ENCODE measurements around the gene LRRC8C. TPM values are rescaled to one million over a fixed set of nuclear protein-coding genes. Genes with fewer than 3 reads are reported as not detected.
A peak's percentile ranks its signal among the peaks of the same experiment; 100 is the strongest.

Gene LRRC8C
- total RNA-seq, 2 donors from 2014 or later = 2.0 to 12.4 TPM

- Histone ChIP-seq H3K27ac (no peak overlapping the region), H3K36me3 (no peaks in the 10 kb centered on the region), H3K9me3 (no peaks in the 10 kb centered on the region), H3K4me1 (replicated peaks) (no peaks in the 10 kb centered on the region), H3K4me3 (no peak overlapping the region), H3K27me3 (replicated peaks; ENCODE audit: insufficient read depth) (no peaks in the 10 kb centered on the region)
- TF ChIP-seq POLR2AphosphoS5 (IDR thresholded peaks at IDR 0.05) (peak; percentile 34), POLR2A (IDR thresholded peaks at IDR 0.05) (no peak), CTCF (IDR thresholded peaks at IDR 0.05) (peak; percentile 25 to 86 (median 76))
- intact Hi-C loops (cut with DNase I) = loop anchor here (2.0 kb wide), 1 partner anchor 116 kb away; no protein-coding TSS in a partner anchor
- WGBS = 69% methylated on average over 5 of the region's 5 CpGs
- DNase-seq (ENCODE audit: low spot score) = no peak
These were observed 34.2 kb upstream of the LRRC8C start for GRCh38 chr1:89598450-89599331.

- WGBS = 94% methylated on average over 2 of the region's 2 CpGs
- intact Hi-C loops (cut with DNase I) = loop anchor here (2.0 kb wide), 1 partner anchor 116 kb away; no protein-coding TSS in a partner anchor
- no peak overlapping the region for H3K27ac ChIP-seq
- DNase-seq (ENCODE audit: low spot score) = no peak
- H3K36me3 ChIP-seq = no peaks in the 10 kb centered on the region
- no peaks in the 10 kb centered on the region for H3K27me3 ChIP-seq (replicated peaks; ENCODE audit: insufficient read depth)
- H3K4me1 ChIP-seq (replicated peaks) = no peaks in the 10 kb centered on the region
- H3K9me3 ChIP-seq = no peaks in the 10 kb centered on the region
- H3K4me3 ChIP-seq = no peak overlapping the region
- TF ChIP-seq CTCF (IDR thresholded peaks at IDR 0.05) = no peak
- TF ChIP-seq POLR2A (IDR thresholded peaks at IDR 0.05) = no peak
- TF ChIP-seq POLR2AphosphoS5 (IDR thresholded peaks at IDR 0.05) = no peak
These were observed 33.6 kb upstream of the LRRC8C start for GRCh38 chr1:89599332-89599630.

DNA sequence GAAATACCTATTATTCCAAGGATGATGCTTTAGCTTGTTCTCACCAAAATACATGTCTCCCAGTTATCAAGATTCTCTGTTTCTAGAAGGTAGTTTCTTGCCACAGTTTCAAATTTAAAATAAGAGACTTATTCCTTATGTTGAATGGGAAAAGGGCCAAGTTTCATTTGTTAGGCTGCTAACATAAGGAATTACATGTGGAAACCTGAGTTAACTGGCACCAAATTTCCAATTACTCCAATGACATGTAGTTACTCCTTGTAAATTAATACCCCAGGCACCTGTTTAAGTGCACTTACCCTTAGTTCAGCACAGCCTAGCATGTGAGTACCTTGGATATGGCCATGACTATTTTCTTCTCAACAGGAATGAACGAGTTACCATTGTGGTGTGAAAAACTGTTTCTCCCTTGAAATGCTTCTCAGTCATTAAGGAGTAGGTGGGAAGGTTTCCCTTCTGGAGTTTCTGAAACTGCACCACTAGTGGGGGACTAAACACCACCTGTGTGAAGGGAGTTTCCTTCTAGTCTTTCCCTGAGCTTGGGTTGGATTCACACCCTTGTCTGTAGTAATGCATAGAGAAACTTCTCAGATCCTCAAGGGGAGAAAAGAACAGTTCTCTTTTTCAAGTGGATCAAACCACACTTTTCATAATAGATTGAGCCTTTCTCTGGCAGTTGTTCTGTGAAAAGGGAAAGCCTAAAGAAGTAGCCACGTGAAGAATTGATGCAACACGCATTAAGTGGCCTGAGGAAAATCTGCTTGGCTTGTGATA lies 32.3 kb upstream of the LRRC8C start:
- DNase-seq (ENCODE audit: low spot score) = no peak
- Histone ChIP-seq H3K4me1 (replicated peaks) (no peaks in the 10 kb centered on the region), H3K36me3 (no peaks in the 10 kb centered on the region), H3K27me3 (replicated peaks; ENCODE audit: insufficient read depth) (no peaks in the 10 kb centered on the region), H3K9me3 (no peaks in the 10 kb centered on the region), H3K4me3 (no peak overlapping the region), H3K27ac (no peak overlapping the region)
- intact Hi-C loops (cut with DNase I) = no loop called here
- no peak for TF ChIP-seq POLR2AphosphoS5 (IDR thresholded peaks at IDR 0.05)
- no peak for TF ChIP-seq POLR2A (IDR thresholded peaks at IDR 0.05)
- TF ChIP-seq CTCF (IDR thresholded peaks at IDR 0.05) = no peak
- WGBS = 91% methylated on average over 3 of the region's 3 CpGs

GRCh38 chr1:89602871-89603404 lies 30.0 kb upstream of the LRRC8C start:
- intact Hi-C loops (cut with DNase I) = no loop called here
- WGBS = 49% methylated on average over 6 of the region's 6 CpGs
- no peak for TF ChIP-seq POLR2A (IDR thresholded peaks at IDR 0.05)
- TF ChIP-seq CTCF (IDR thresholded peaks at IDR 0.05) = no peak
- no peak for TF ChIP-seq POLR2AphosphoS5 (IDR thresholded peaks at IDR 0.05)
- no peaks in the 10 kb centered on the region for H3K36me3 ChIP-seq
- H3K27me3 ChIP-seq (replicated peaks; ENCODE audit: insufficient read depth) = no peaks in the 10 kb centered on the region
- no peak for DNase-seq (ENCODE audit: low spot score)
- H3K4me3 ChIP-seq = no peak overlapping the region
- no peaks in the 10 kb centered on the region for H3K9me3 ChIP-seq
- H3K4me1 ChIP-seq (replicated peaks) = no peaks in the 10 kb centered on the region
- no peak overlapping the region for H3K27ac ChIP-seq
